ENCODE measurements around the gene ESM1. TPM values are rescaled to one million over a fixed set of nuclear protein-coding genes. Genes with fewer than 3 reads are reported as not detected.
A peak's percentile ranks its signal among the peaks of the same experiment; 100 is the strongest.

ESM1 gene
- total and polyA plus RNA-seq, 2 of the 8 experiments (the other 6 are each of a cell fraction or from before 2014, with no cell fraction given): not detected

GRCh38 chr5:54993318-54993717, 7.9 kb upstream of the ESM1 start:
- Histone ChIP-seq H3K56ac (replicated peaks; ENCODE audit: insufficient read length, low read depth, low read length) (no peak overlapping the region), H3K9me3 (ENCODE audit: insufficient read depth in 2 of 2, low read depth in 1 of 2, low read length in 1 of 2) (no peaks in the 10 kb centered on the region), H3K4me1 (replicated peaks in 1 of 4; ENCODE audit: control insufficient read depth in 3 of 4, insufficient read depth in 4 of 4, low read length in 3 of 4) (peaks cover 0 to 16% (median 3%) of the 10 kb centered on the region in 4 experiments; a peak in 5 of 7 replicates), H4K5ac (ENCODE audit: insufficient read length, low read depth, low read length) (no peak overlapping the region), H3K14ac (ENCODE audit: insufficient read length) (no peak overlapping the region), H4K8ac (ENCODE audit: extremely low read depth, insufficient read depth, low read length) (no peak overlapping the region), H2AFZ (ENCODE audit: low read length) (no peak overlapping the region), H4K91ac (replicated peaks; ENCODE audit: insufficient read length, low read length) (no peak overlapping the region), H3K79me1 (ENCODE audit: low read depth, low read length) (no peaks in the 10 kb centered on the region), H3K4me3 (ENCODE audit: extremely low read depth in 1 of 4, insufficient read depth in 2 of 4, low read depth in 3 of 4, low read length in 4 of 4) (peak overlapping the region in 1 of 4 experiments; percentile 31; a peak in 1 of 8 replicates), H3K23ac (ENCODE audit: insufficient read length) (no peak overlapping the region), H3K36me3 (ENCODE audit: control insufficient read depth in 2 of 4, insufficient read depth in 4 of 4, low read length in 3 of 4) (no peaks in the 10 kb centered on the region), H3K9ac (replicated peaks in 1 of 4; ENCODE audit: extremely low read depth in 1 of 4, low read depth in 3 of 4, low read length in 3 of 4) (no peak overlapping the region), H4K20me1 (replicated peaks in 1 of 2; ENCODE audit: control insufficient read depth in 1 of 2, insufficient read depth in 2 of 2, low read length in 2 of 2) (no peaks in the 10 kb centered on the region), H3K4me2 (ENCODE audit: insufficient read depth in 1 of 2, low read depth in 2 of 2, low read length in 2 of 2) (peak overlapping the region; percentile 15 to 41; a peak in 3 of 4 replicates), H2BK12ac (ENCODE audit: low read depth, low read length) (no peak overlapping the region), H2BK5ac (ENCODE audit: low read depth, low read length) (no peak overlapping the region), H2BK15ac (ENCODE audit: low read length) (no peak overlapping the region), H3K18ac (ENCODE audit: extremely low read depth, low read length) (no peak overlapping the region), H3K27ac (ENCODE audit: low read depth, low read length) (no peak overlapping the region), H3K27me3 (replicated peaks in 1 of 4; ENCODE audit: control insufficient read depth in 3 of 4, extremely low read depth in 1 of 4, insufficient read depth in 3 of 4, low read length in 3 of 4) (no peaks in the 10 kb centered on the region), H3K4ac (replicated peaks; ENCODE audit: insufficient read length, low read depth, low read length) (no peak overlapping the region), H2BK120ac (replicated peaks; ENCODE audit: low read depth, low read length) (no peak overlapping the region), H2AK5ac (ENCODE audit: low read depth, low read length) (no peak overlapping the region), H2BK20ac (ENCODE audit: low read length) (no peak overlapping the region), H3K23me2 (ENCODE audit: low read depth, low read length) (no peaks in the 10 kb centered on the region), H3K79me2 (ENCODE audit: control insufficient read depth in 1 of 2, insufficient read depth in 2 of 2, low read length in 2 of 2) (no peaks in the 10 kb centered on the region)
- DNase-seq (ENCODE audit: low read depth in 1 of 2, low spot score in 2 of 2) (no peak), FAIRE-seq (no peak)
- WGBS, 2 experiments (ENCODE audit: extremely low coverage in 1 of 2, insufficient coverage in 1 of 2, insufficient read length in 1 of 2, insufficient replicate concordance in 2 of 2, low coverage in 1 of 2, low lambda C conversion rate in 2 of 2, missing lambda C conversion rate in 1 of 2): 53% methylated on average over 2 of the region's 2 CpGs; no CpG with 5 or more reads in 1 of the 2 experiments
- POLR2A ChIA-PET (ENCODE audit: partially characterized antibody): no interaction called here
- CTCF ChIA-PET (ENCODE audit: partially characterized antibody): interaction anchor here (1.0 kb wide), 1 partner anchor 87 kb away, joined by 3 read pairs; no protein-coding TSS in a partner anchor
- no peak for TF ChIP-seq USF2 (IDR thresholded peaks at IDR 0.05; ENCODE audit: low read length)
- TF ChIP-seq, protein P1, sequence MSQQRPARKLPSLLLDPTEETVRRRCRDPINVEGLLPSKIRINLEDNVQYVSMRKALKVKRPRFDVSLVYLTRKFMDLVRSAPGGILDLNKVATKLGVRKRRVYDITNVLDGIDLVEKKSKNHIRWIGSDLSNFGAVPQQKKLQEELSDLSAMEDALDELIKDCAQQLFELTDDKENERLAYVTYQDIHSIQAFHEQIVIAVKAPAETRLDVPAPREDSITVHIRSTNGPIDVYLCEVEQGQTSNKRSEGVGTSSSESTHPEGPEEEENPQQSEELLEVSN (IDR thresholded peaks at IDR 0.05): no peak
- no peak for TF ChIP-seq SP1 (IDR thresholded peaks at IDR 0.05; ENCODE audit: low read depth, low read length)
- TF ChIP-seq TEAD4 (IDR thresholded peaks at IDR 0.05; ENCODE audit: low read depth, low read length): no peak
- no peak for TF ChIP-seq RFX5 (IDR thresholded peaks at IDR 0.05; ENCODE audit: borderline replicate concordance, low read depth, low read length)
- no peak for TF ChIP-seq RBBP5 (IDR thresholded peaks at IDR 0.05; ENCODE audit: borderline replicate concordance, low read depth, low read length)
- TF ChIP-seq POU5F1 (IDR thresholded peaks at IDR 0.05; ENCODE audit: low read depth, low read length): no peak
- TF ChIP-seq CREB1 (IDR thresholded peaks at IDR 0.05): no peak
- TF ChIP-seq RXRA (IDR thresholded peaks at IDR 0.05; ENCODE audit: insufficient read depth, low read depth, low read length): no peak
- no peak for TF ChIP-seq SAP30 (IDR thresholded peaks at IDR 0.05; ENCODE audit: insufficient read depth, insufficient replicate concordance, low read length)

Data from H1 (cell line).